Activated CD4-positive, alpha-beta T cell treated with anti-CD3 and anti-CD28 coated beads for 24 hours (primary cell): ENCODE results near the gene RABIF.

Experiments used
- DNase-seq, 2 donors: peaks; one replicate each; pipeline ENCODE4 v3.0.0-alpha.2; 2020; ENCODE audit warnings: low read depth in 2 of 2

The RABIF gene

GRCh38 chr1:202873026-202873425, 15.9 kb downstream of the RABIF start:
- no peak for DNase-seq

GRCh38 chr1:202871367-202871766, 17.6 kb downstream of the RABIF start:
- DNase-seq: no peak

- no peak for DNase-seq
Observed at GRCh38 chr1:202862679-202863560, 26.0 kb downstream of the RABIF start.

DNA sequence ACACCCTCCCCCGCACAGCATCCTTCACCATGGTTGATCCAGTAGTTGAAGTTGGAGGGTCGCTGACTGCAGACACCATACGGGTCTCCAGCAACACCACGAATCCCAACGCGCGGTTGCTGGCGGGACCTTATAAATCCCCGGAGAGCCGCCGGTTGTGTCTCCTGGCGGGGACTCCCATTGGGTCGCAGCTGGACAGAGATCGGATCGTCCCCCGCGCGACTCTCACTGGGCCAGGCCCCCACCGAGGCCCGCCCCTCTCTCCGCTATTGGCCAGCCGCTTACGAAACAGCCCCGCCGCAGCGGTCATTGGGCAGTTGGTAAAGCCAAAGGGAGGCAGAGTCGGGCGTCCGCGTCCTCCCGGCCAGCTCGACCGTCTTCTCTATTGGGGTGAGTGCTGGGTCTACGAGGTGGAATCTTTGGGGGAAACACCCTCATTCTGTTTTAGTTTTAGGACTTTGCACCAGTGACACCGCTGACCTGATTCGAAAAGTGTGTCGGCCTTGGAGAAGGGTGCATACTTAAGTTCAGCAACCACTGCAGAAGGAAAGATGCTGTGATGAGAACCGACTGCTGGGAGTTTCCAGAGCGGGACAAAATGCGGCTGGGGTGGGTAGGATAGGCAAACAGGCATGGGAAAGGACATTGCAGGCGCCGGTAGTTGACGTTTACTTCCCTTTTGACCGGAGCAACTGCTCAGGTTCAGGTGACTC, 27.4 kb downstream of the RABIF start:
- peak in 1 of 2 donors; percentile 25 for DNase-seq

GRCh38 chr1:202860744-202861419, 28.1 kb downstream of the RABIF start:
- peak in 1 of 2 donors; percentile 16 for DNase-seq

- DNase-seq: no peak
Observed at GRCh38 chr1:202858789-202859414, 30.0 kb downstream of the RABIF start.

DNA sequence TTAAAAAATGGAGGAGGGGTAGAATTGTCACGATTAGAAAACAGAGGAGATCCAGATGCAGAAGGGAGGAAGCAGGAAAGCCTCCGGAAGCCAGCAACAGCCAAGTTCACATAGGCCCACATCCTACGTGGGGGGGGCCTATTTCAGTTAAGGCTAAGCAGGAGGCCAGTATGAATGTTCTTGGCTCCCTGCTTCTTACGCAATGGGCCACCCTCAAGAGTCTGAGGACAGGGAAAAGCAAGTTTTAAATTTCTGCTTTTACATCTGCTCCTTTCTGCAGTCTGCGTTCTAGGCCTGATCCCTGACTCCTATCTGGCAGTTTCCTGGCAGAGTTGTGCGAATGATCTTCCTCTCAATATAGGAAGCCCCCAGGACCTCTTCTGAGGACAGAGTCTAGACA, 30.6 kb downstream of the RABIF start:
- no peak for DNase-seq

DNA sequence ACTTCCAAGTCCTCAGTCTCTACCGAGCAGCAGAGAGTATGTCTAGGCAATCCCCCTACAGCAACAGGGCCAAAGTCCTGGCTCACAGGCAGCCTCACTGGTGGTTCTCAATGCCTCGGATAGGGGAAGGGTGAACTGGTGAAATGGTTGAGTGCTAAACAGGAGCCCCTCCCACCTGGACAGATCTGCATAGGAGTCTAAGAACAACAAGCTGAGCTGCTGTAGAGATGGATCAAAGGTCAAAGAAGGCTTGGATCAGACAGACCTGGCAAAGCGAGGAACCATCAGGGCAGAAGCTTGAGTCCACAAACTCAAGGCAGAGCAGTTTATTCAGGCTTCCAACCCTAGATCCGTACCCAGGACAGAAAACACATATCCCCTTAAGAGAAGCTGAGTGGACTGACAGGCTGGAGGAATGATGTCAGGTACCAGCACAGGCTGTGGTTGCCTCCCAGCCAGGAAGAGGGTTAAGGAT, 31.8 kb downstream of the RABIF start:
- no peak for DNase-seq

DNA sequence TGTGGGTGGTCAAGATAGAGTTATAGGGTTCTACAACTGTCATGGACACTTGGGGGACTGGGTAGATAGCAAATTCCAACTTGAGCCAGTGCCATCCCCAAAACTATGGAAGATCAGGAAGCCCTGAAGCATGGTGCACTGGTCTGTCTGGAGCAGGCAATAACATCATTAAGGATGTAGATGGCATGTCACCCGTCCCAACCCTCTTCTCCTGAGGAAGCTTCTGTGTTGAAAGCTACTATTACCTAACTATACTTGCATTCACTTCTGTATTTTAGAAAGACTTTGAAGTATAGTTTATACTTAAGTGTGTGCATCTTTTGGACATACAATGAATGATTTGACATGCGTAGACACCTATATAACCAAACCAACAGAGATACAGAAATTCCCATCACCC, 32.9 kb downstream of the RABIF start:
- no peak for DNase-seq

GRCh38 chr1:202854787-202855186, 34.2 kb downstream of the RABIF start:
- no peak for DNase-seq

- peak in 1 of 2 donors; percentile 22 for DNase-seq
Observed at GRCh38 chr1:202852163-202852904, 36.6 kb downstream of the RABIF start.

DNA sequence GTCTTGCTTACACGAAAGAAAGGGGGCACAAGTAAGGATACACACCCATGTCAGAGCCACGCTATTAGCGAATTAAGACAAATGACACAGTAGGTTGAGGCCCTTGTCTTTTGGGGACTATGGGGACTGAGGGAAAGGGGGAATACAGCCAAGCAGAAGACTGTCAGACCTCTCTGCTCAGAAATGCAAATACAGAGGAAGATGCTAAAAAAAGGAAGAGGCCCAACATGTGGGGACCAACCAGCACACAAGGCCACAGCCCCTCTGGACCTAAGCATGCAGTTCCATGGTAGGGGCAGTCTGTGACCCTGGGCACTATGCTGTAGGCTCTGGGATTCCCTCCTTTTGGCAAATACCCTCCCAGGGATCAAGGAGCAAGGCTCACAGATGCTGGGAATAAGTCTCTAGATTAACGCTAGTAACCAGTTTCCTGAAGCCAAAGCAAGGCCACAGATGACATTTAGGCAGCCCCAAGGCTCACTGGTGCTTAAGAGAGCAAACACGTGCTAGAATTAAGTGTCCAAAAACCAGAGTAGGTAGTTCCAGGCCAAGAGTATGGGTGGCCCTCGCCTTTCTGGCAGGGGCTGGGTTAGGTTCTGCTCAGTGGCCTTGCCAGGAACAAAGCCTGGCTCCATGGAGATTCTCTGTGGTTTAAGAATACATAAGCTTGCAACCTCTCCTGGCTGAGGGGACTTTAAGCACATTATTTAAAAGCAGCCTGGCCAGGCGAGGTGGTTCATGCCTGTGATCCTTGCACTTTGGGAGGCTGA, 38.2 kb downstream of the RABIF start:
- DNase-seq: no peak

- DNase-seq: no peak
Observed at GRCh38 chr1:202848191-202848542, 40.8 kb downstream of the RABIF start.

DNA sequence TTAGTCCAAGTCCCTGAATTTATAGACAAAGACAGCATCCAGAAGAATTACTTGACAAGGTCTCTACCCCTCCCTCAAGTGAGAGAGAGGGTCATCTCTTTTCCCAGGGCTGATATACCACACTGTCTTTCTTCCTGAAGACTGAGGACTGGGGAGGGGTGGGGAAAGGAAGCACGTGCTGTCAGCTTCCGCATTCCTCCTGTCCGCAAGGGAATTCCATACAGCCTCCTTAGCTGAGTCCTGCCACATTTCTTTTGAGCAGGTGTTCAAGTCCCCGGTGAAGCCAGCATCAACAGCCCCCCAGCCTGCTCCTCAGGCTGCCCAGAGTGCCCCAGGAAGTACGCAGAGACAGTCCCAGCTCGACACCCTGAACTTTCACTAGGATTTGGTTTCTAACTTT, 44.0 kb downstream of the RABIF start:
- DNase-seq: no peak

DNA sequence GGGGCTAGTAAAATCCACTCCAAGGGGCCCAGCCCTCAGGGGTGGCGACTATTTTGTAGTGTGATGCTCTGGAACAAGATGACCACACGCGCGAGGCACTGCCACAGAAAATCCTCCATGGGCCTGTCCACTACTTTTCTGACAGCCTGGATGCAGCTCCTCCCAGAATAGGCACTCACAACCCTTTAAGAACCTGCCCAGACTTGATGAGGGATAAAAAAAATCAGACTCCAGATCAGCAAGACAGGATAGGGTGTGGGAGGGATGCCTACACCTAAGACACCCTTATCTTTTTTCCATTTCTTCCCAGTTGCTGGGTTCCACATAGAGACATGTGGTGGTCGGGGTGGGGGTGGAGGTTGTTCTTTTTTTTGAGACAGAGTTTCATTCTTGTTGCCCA, 44.7 kb downstream of the RABIF start:
- no peak for DNase-seq

DNA sequence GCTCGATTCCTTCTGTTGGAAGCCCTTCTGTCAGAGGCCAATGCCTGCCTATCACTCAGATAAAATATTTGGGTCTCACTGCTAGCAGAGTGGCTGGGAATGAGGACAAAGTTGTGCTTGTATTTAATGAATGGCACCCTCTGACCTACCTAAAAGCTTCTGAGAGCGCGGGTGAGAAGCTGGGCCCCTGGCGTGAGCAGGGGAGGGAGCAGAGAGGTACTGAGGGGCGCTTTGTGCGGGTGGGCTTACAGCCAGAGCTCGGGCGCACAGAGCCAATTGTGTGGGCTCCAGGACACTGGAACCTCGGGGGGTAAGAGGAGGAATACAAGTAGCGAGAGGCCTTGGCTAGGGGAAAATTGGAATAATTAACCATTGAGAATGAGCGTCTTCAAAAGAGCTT, 45.9 kb downstream of the RABIF start:
- DNase-seq: no peak

DNA sequence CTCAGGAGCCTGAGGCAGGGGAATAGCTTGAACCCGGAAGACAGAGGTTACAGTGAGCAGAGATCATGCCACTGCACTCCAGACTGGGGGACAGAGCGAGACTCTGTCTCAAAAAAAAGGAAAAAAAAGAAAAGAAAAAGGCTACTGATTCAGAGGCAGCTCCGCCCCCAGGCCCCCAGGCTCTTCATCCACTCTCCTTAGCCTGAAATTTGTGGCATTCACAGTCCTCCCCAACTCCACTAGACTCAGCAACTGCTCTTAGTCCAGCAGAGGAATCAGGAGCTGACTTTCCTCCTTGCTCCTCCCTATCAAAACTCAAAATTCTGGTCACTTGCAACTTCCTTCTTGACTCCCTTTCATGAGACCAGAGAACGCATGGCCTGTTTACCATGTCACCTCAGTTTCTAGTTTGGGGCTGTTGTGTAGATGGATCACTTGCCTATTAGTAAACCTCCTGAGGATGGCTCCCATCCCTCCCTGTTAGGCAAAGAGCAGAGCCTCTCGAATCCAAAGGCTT, 51.1 kb downstream of the RABIF start:
- DNase-seq: no peak

DNA sequence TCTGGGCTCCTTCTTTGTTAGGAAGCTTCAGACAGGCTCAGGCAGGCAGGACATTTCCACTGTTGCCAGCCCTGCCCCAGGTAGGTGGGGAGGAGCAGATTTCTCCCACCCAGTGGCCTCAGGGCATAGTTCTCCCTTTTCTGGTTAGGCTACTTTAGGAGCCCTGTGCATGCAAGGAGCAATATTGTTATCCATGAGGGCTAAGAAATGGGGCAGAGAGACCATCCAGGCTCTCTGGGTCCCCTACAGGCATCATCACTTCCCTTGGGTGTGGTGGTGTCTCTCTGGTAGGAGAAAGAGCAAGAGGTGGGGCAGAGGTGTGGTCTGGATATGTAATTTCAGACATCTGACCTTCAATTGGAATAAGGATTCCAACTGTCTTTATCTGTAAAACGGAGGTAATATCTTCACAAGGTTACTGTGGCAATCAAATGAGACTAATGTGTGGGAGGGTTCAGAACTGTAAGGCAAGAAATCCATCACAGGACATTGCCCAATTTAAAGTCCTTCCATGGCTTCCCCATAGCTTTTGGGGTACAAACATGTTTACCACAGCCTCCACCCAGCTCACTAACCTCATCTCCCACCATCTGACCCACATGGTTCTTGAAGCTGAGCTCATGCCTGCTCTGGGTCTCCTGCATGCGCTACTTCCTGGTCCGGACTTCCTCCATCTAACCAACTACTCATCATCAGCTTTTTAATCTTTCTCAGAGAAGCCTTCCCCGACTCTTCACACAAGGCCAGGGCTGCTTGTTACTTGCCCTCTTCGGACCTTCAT, 52.1 kb downstream of the RABIF start:
- no peak for DNase-seq

DNA sequence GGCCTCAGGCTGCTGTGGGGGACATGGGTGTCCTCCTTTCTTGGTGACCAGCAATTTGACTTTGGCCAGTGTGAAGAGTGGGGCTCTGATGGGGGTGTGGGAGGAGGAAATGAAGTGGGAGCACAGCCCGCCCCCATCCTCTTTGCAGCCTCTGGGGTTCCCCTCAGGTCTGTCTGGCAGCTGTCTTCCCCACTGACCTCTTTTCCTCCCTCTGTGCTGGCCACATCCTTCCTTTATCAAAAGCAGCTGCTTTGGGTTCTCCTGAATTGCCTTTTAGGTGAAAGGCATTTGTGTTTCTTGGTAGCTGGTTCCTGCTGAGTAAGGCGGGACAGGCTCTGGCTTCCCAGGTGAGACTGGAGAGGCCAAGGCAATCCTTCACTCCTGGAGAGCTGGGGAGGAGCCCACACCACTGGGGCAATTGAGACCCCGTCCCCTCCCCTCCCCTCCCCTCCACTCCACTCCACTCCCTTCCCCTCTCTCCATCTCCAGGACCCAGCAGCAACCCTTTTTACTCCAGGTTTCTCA, 53.3 kb downstream of the RABIF start:
- no peak for DNase-seq
